Measurements from ENCODE around the gene LEMD3.
"Not testable (repeated sequence)": the region's sequence is repeated elsewhere in the genome, so short reads cannot be mapped to it uniquely, and the experiment has no call there.

GRCh38 chr12:65285532-65285931 is 116.1 kb downstream of the LEMD3 start:
- TF ChIP-seq CTCF, ZBTB6, ZNF544, ZNF843 (tag by site-specific recombination; IDR thresholded peaks at IDR 0.05): not testable (repeated sequence)
- TF ChIP-seq, protein P1, sequence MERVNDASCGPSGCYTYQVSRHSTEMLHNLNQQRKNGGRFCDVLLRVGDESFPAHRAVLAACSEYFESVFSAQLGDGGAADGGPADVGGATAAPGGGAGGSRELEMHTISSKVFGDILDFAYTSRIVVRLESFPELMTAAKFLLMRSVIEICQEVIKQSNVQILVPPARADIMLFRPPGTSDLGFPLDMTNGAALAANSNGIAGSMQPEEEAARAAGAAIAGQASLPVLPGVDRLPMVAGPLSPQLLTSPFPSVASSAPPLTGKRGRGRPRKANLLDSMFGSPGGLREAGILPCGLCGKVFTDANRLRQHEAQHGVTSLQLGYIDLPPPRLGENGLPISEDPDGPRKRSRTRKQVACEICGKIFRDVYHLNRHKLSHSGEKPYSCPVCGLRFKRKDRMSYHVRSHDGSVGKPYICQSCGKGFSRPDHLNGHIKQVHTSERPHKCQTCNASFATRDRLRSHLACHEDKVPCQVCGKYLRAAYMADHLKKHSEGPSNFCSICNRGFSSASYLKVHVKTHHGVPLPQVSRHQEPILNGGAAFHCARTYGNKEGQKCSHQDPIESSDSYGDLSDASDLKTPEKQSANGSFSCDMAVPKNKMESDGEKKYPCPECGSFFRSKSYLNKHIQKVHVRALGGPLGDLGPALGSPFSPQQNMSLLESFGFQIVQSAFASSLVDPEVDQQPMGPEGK (tag by site-specific recombination; IDR thresholded peaks at IDR 0.05) = not testable (repeated sequence)

Measured in HEK293 (cell line).